IMR-90 (cell line): Measurements from ENCODE around the gene TCHH. TPM values are rescaled to one million over a fixed set of nuclear protein-coding genes. Genes with fewer than 3 reads are reported as not detected.

Experiments
- ATAC-seq: fragments of 200-7000 bp; cut with Tn5 transposase; 2 replicates; pipeline ENCODE4 v1.9.1; 2020; ENCODE audit warnings: low read depth, mild to moderate bottlenecking, moderate library complexity
- BruUV-seq: library from RNA; stranded (reverse); fragments of 400-500 nt; replicated peaks from 2 replicates; lab custom pipeline; 2021; lab: Mats Ljungman, UMichigan
- CTCF ChIA-PET: fragments of 300-600 bp; formaldehyde crosslinking; extraction: SDS; loops from one replicate; lab custom pipeline; 2021; ENCODE audit warnings: antibody characterized with exemption; lab: Yijun Ruan, JAX
- POLR2A ChIA-PET: fragments of 300-600 bp; sonication (Branson Sonifier 250); formaldehyde crosslinking; loops from one replicate; lab custom pipeline; 2022; ENCODE audit warnings: antibody characterized with exemption; ENCODE audit not compliant: unreplicated experiment; lab: Charles Lee
- DNase-seq: peaks from one replicate; pipeline ENCODE4 v3.0.0; 2013
- H2AFZ ChIP-seq: replicated peaks from 2 replicates; pipeline ENCODE3; 2013; ENCODE audit warnings: low read length, mild to moderate bottlenecking; ENCODE audit not compliant: poor library complexity
- H2AK5ac ChIP-seq: 2 replicates; pipeline ENCODE4 v1.6.1; 2013; ENCODE audit warnings: low read depth, low read length, inconsistent platforms
- H2AK9ac ChIP-seq: replicated peaks from 2 replicates; pipeline ENCODE3; 2013; ENCODE audit warnings: mild to moderate bottlenecking, low read depth, low read length, moderate library complexity; ENCODE audit not compliant: poor library complexity
- H2BK120ac ChIP-seq: 2 replicates; pipeline ENCODE4 v1.6.1; 2013; ENCODE audit warnings: low read depth, low read length, inconsistent platforms
- H2BK15ac ChIP-seq: 3 replicates; pipeline ENCODE4 v1.6.1; 2013; ENCODE audit warnings: low read depth, low read length, inconsistent platforms
- H2BK20ac ChIP-seq: 2 replicates; pipeline ENCODE4 v1.6.1; 2013; ENCODE audit warnings: low read depth, mild to moderate bottlenecking, inconsistent platforms, low read length, moderate library complexity
- H2BK5ac ChIP-seq: 2 replicates; pipeline ENCODE4 v1.6.1; 2013; ENCODE audit warnings: mild to moderate bottlenecking, low read depth, low read length, inconsistent platforms; ENCODE audit not compliant: poor library complexity, severe bottlenecking
- H3K14ac ChIP-seq: replicated peaks from 2 replicates; pipeline ENCODE4 v1.6.1; 2013; ENCODE audit warnings: low read depth, low read length, inconsistent platforms
- H3K18ac ChIP-seq: 2 replicates; pipeline ENCODE4 v1.6.1; 2013; ENCODE audit warnings: low read depth, low read length, control low read depth
- H3K23ac ChIP-seq: 2 replicates; pipeline ENCODE4 v1.6.1; 2013; ENCODE audit warnings: low read depth, low read length, inconsistent platforms
- H3K27ac ChIP-seq: 2 replicates; pipeline ENCODE4 v1.5.1; 2013; ENCODE audit warnings: mild to moderate bottlenecking, control low read depth, low read length; ENCODE audit not compliant: insufficient read depth
- H3K27me3 ChIP-seq: 2 replicates; pipeline ENCODE4 v1.6.1; 2013; ENCODE audit warnings: low read length; ENCODE audit not compliant: control insufficient read depth, insufficient read depth
- H3K36me3 ChIP-seq: 2 replicates; pipeline ENCODE4 v1.6.1; 2013; ENCODE audit warnings: low read length, mixed read lengths; ENCODE audit not compliant: control insufficient read depth, insufficient read depth
- H3K4ac ChIP-seq: 2 replicates; pipeline ENCODE4 v1.6.1; 2013; ENCODE audit warnings: low read depth, low read length, inconsistent platforms
- H3K4me1 ChIP-seq: 2 replicates; pipeline ENCODE4 v1.6.1; 2013; ENCODE audit warnings: low read length, mixed read lengths; ENCODE audit not compliant: control insufficient read depth, insufficient read depth
- H3K4me2 ChIP-seq: 2 replicates; pipeline ENCODE4 v1.6.1; 2013; ENCODE audit warnings: low read depth, mild to moderate bottlenecking, control low read depth, low read length, moderate library complexity
- H3K4me3 ChIP-seq: 2 replicates; pipeline ENCODE4 v1.5.1; 2013; ENCODE audit warnings: low read depth, mild to moderate bottlenecking, control low read depth, low read length, moderate library complexity; ENCODE audit not compliant: insufficient read depth
- H3K56ac ChIP-seq: 2 replicates; pipeline ENCODE4 v1.6.1; 2013; ENCODE audit warnings: low read length, inconsistent platforms; ENCODE audit not compliant: insufficient read depth; ENCODE audit errors: extremely low read depth
- H3K79me1 ChIP-seq, 2 experiments: 2 replicates each; pipeline ENCODE4 v1.6.1; 2013; ENCODE audit warnings: low read length in 2 of 2, inconsistent platforms in 1 of 2, low read depth in 1 of 2
- H3K9ac ChIP-seq: 2 replicates; pipeline ENCODE4 v1.6.1; 2013; ENCODE audit warnings: low read depth, low read length, control low read depth
- H3K9me1 ChIP-seq: 2 replicates; pipeline ENCODE4 v1.6.1; 2013; ENCODE audit warnings: low read length, inconsistent platforms; ENCODE audit not compliant: insufficient read depth
- H3K9me3 ChIP-seq: 2 replicates; pipeline ENCODE4 v1.6.1; 2013; ENCODE audit warnings: low read length; ENCODE audit not compliant: control insufficient read depth, insufficient read depth
- H4K20me1 ChIP-seq: 2 replicates; pipeline ENCODE4 v1.6.1; 2013; ENCODE audit warnings: low read length, inconsistent platforms; ENCODE audit not compliant: insufficient read depth
- H4K5ac ChIP-seq: 2 replicates; pipeline ENCODE4 v1.6.1; 2013; ENCODE audit warnings: mild to moderate bottlenecking, low read depth, low read length, control low read depth
- H4K8ac ChIP-seq, 2 experiments: 2 replicates each; pipeline ENCODE4 v1.6.1; 2013; ENCODE audit warnings: low read depth in 2 of 2, low read length in 2 of 2, control low read depth in 1 of 2, inconsistent platforms in 1 of 2
- H4K91ac ChIP-seq: 2 replicates; pipeline ENCODE4 v1.6.1; 2013; ENCODE audit warnings: low read depth, low read length, inconsistent platforms; ENCODE audit not compliant: insufficient read depth
- CHD1 ChIP-seq: IDR thresholded peaks from 2 replicates; pipeline ENCODE4 v1.6.1; 2012; ENCODE audit warnings: low read depth, low read length, improper control_type of control experiment
- FOS ChIP-seq: fragments of 150-350 bp; IDR thresholded peaks from 2 replicates; pipeline ENCODE4 v1.6.1; 2016; ENCODE audit warnings: low read depth, low read length
- MXI1 ChIP-seq: IDR thresholded peaks from 2 replicates; pipeline ENCODE4 v1.6.1; 2012; ENCODE audit warnings: low read depth, mild to moderate bottlenecking, low read length, moderate library complexity, borderline replicate concordance
- NFE2L2 ChIP-seq: fragments of 150-350 bp; IDR thresholded peaks from 2 replicates; pipeline ENCODE4 v1.6.1; 2016; ENCODE audit warnings: low read depth, mild to moderate bottlenecking, low read length
- RFX5 ChIP-seq: IDR thresholded peaks from 2 replicates; pipeline ENCODE4 v1.8.0; 2012; ENCODE audit warnings: low read depth, mild to moderate bottlenecking, low read length, moderate library complexity
- USF2 ChIP-seq: fragments of 150-350 bp; IDR thresholded peaks from 2 replicates; pipeline ENCODE4 v1.6.1; 2017; ENCODE audit warnings: mild to moderate bottlenecking, antibody characterized with exemption, low read length, low read depth
- dilution Hi-C: fragments of 300-500 bp; cut with HindIII; formaldehyde crosslinking; loops from one replicate; pipeline ENCODE4 v1.14.3; 2018; ENCODE audit warnings: low sequenced_read_pairs; ENCODE audit not compliant: unreplicated experiment
- in situ Hi-C: fragments of 300-500 bp; cut with MboI; formaldehyde crosslinking; loops from 3 replicates; pipeline ENCODE4 v1.14.3; 2019; ENCODE audit warnings: low sequenced_read_pairs, inconsistent platforms, mixed read lengths
- intact Hi-C: fragments of 100-400 bp; cut with micrococcal nuclease; formaldehyde crosslinking; loops from 2 replicates; pipeline ENCODE4 v1.10.0; 2022
- microRNA-seq, 2 experiments: library from miRNA; stranded (forward) in 1 of 2; unstranded in 1 of 2; fragments of 10-50 nt in 1 of 2; fragments of <30 nt in 1 of 2; gene quantifications in 1 of 2; microRNA quantifications in 1 of 2; one replicate each; pipeline versions ENCODE3 to v1.1.0; 2013 to 2020; ENCODE audit not compliant: insufficient read depth in 1 of 2, insufficient read length in 1 of 2, unreplicated experiment in 1 of 2
- polyA plus RNA-seq, 3 experiments: library from polyadenylated mRNA; depleted of rRNA; stranded (reverse); fragments of >200 nt; gene quantifications; 2 replicates each; pipeline ENCODE4 v1.2.3, GENCODE V29; 2012; ENCODE audit warnings: low replicate concordance in 1 of 3
- small RNA-seq, 5 experiments: library from RNA; depleted of rRNA; stranded (forward); fragments of <200 nt; gene quantifications; one replicate each; pipeline ENCODE3, GENCODE V24; 2012
- total RNA-seq: library from RNA; depleted of rRNA; stranded (reverse); fragments of >200 nt; gene quantifications from 2 replicates; pipeline ENCODE4 v1.2.3, GENCODE V29; 2012; rRNA removed

The TCHH gene
- total and polyA plus RNA-seq, 2 of the 4 experiments (the other 2 are of a cell fraction), result not detected

- H2BK120ac ChIP-seq, result no peak overlapping the region
- no peaks in the 10 kb centered on the region for H3K36me3 ChIP-seq
- CTCF ChIA-PET, result interaction anchor here (1.1 kb wide), 1 partner anchor 9 kb away, joined by 3 read pairs; no protein-coding TSS in a partner anchor
- intact Hi-C loops, result no loop called here
- no peak overlapping the region for H2AK9ac ChIP-seq
- H4K8ac ChIP-seq, result no peak overlapping the region
- dilution Hi-C loops, result no loop called here
- POLR2A ChIA-PET, result no interaction called here
- H3K18ac ChIP-seq, result no peak overlapping the region
- H3K4ac ChIP-seq, result no peak overlapping the region
- no peak overlapping the region for H2BK15ac ChIP-seq
- H3K4me2 ChIP-seq, result no peak overlapping the region
- no peak overlapping the region for H3K56ac ChIP-seq
- H2BK20ac ChIP-seq, result no peak overlapping the region
- no peak overlapping the region for H4K91ac ChIP-seq
- H4K20me1 ChIP-seq, result no peaks in the 10 kb centered on the region
- H3K27ac ChIP-seq, result no peak overlapping the region
- TF ChIP-seq CHD1, result no peak
- no peak for TF ChIP-seq NFE2L2
- no peak for TF ChIP-seq RFX5
- no peak for TF ChIP-seq USF2
- no peak for TF ChIP-seq FOS
- no peak for TF ChIP-seq MXI1
- no TSS peak for BruUV-seq
- no peaks in the 10 kb centered on the region for H3K4me1 ChIP-seq
- no peaks in the 10 kb centered on the region for H3K79me1 ChIP-seq
- no peaks in the 10 kb centered on the region for H3K9me3 ChIP-seq
- no peak overlapping the region for H4K5ac ChIP-seq
- no peak overlapping the region for H3K9ac ChIP-seq
- H2AK5ac ChIP-seq, result no peak overlapping the region
- no peak overlapping the region for H2AFZ ChIP-seq
- no peaks in the 10 kb centered on the region for H3K9me1 ChIP-seq
- in situ Hi-C loops, result loop anchor here (5.0 kb wide), 1 partner anchor 120 kb away; no protein-coding TSS in a partner anchor
- H2BK5ac ChIP-seq, result no peak overlapping the region
- H3K4me3 ChIP-seq, result no peak overlapping the region
- no peak overlapping the region for H3K14ac ChIP-seq
- peaks cover 4% of the 10 kb centered on the region for H3K27me3 ChIP-seq
- ATAC-seq (no peak), DNase-seq (no peak)
- no peak overlapping the region for H3K23ac ChIP-seq
Measured at GRCh38 chr1:152061952-152062351, 53.3 kb downstream of the TCHH start.

Small RNA genes within 50 kb of the gene (microRNA-seq; reads per million reads assigned to microRNA genes)
- gene SPTLC1P4 (ENCODE audit: insufficient read depth, insufficient read length), result not detected

Small RNA genes within 50 kb of the gene (small RNA-seq; reads per million reads assigned to genes)
- 0 reads per million in 5 experiments for gene SPTLC1P4

Other genes with a start within 250 kb of the TCHH start
- gene THEM4, start 205.9 kb downstream of the TCHH start, total RNA-seq, result 7.3 and 8.3 TPM in 2 replicates
- gene THEM4, start 205.9 kb downstream of the TCHH start, polyA plus RNA-seq (2012; rRNA removed), result 12.2 and 15.7 TPM in 2 replicates
- gene S100A10, start 121.6 kb downstream of the TCHH start, total RNA-seq, result 77.2 and 86.0 TPM in 2 replicates
- gene S100A10, start 121.6 kb downstream of the TCHH start, polyA plus RNA-seq (2012; rRNA removed), result 223 and 277 TPM in 2 replicates
- 117 and 167 TPM in 2 replicates for gene S100A11, start 78.4 kb downstream of the TCHH start, total RNA-seq
- 1,354 and 1,402 TPM in 2 replicates for gene S100A11, start 78.4 kb downstream of the TCHH start, polyA plus RNA-seq (2012; rRNA removed)
- gene TCHHL1, start 26.4 kb downstream of the TCHH start, total RNA-seq, result not detected in 2 replicates
- gene TCHHL1, start 26.4 kb downstream of the TCHH start, polyA plus RNA-seq (2012; rRNA removed), result not detected in 2 replicates
- not detected in 2 replicates for gene RPTN, start 43.8 kb upstream of the TCHH start, total RNA-seq
- gene RPTN, start 43.8 kb upstream of the TCHH start, polyA plus RNA-seq (2012; rRNA removed), result not detected in 2 replicates
- not detected in 2 replicates for gene HRNR, start 108.7 kb upstream of the TCHH start, total RNA-seq
- gene HRNR, start 108.7 kb upstream of the TCHH start, polyA plus RNA-seq (2012; rRNA removed), result under 0.01 TPM in 1 of 2 replicates, not detected in the other
- gene FLG, start 209.8 kb upstream of the TCHH start, total RNA-seq, result not detected in 2 replicates
- gene FLG, start 209.8 kb upstream of the TCHH start, polyA plus RNA-seq (2012; rRNA removed), result under 0.01 TPM in 1 of 2 replicates, not detected in the other
- not detected in 2 replicates for gene FLG2, start 244.6 kb upstream of the TCHH start, total RNA-seq
- gene FLG2, start 244.6 kb upstream of the TCHH start, polyA plus RNA-seq (2012; rRNA removed), result 0.02 TPM in 1 of 2 replicates, not detected in the other